GM12873 (cell line): ENCODE measurements around the gene DICER1.

Source experiments
- CTCF ChIP-seq: IDR thresholded peaks from 2 replicates; pipeline ENCODE4 v1.5.1; 2012; ENCODE audit warnings: low read depth, mild to moderate bottlenecking, moderate library complexity, low read length, control low read depth; ENCODE audit not compliant: insufficient read depth; ENCODE audit errors: missing control alignments

Gene DICER1

GRCh38 chr14:95119336-95119735 is 38.0 kb downstream of the DICER1 start:
- no peak for TF ChIP-seq CTCF

- no peak for TF ChIP-seq CTCF
Measured at GRCh38 chr14:95117937-95118721, 39.2 kb downstream of the DICER1 start.

GRCh38 chr14:95113476-95113875 is 43.9 kb downstream of the DICER1 start:
- no peak for TF ChIP-seq CTCF

GRCh38 chr14:95111507-95112164 is 45.7 kb downstream of the DICER1 start:
- no peak for TF ChIP-seq CTCF

- TF ChIP-seq CTCF, result no peak
Measured at GRCh38 chr14:95110178-95110577, 47.2 kb downstream of the DICER1 start.

- no peak for TF ChIP-seq CTCF
Measured at GRCh38 chr14:95107711-95108110, 49.6 kb downstream of the DICER1 start.

GRCh38 chr14:95106971-95107370 is 50.4 kb downstream of the DICER1 start:
- TF ChIP-seq CTCF, result no peak
